K562 (cell line): ENCODE measurements around the gene FGF1. TPM values are rescaled to one million over a fixed set of nuclear protein-coding genes. Genes with fewer than 3 reads are reported as not detected.

Source experiments
- ATAC-seq: fragments of 200-7000 bp; cut with Tn5 transposase; 3 replicates; pipeline ENCODE4 v1.9.1; 2020; ENCODE audit warnings: moderate library complexity
- BruUV-seq: library from RNA; stranded (reverse); fragments of 400-500 nt; replicated peaks from 2 replicates; lab custom pipeline; 2021; lab: Mats Ljungman, UMichigan
- CTCF ChIA-PET: fragments of 300-600 bp; formaldehyde crosslinking; extraction: SDS; loops from one replicate; lab custom pipeline; 2021; ENCODE audit warnings: low intra/inter-chr PET ratio; lab: Yijun Ruan, JAX
- POLR2A ChIA-PET: fragments of 300-600, 350-650 bp; sonication (Branson Sonifier 250); formaldehyde crosslinking; extraction: SDS; loops from one replicate; lab custom pipeline; 2021; ENCODE audit warnings: antibody characterized with exemption, inconsistent platforms; lab: Yijun Ruan, JAX
- DNase-seq, 4 experiments: peaks; one replicate each; pipeline versions ENCODE4 v3.0.0 to v3.0.0-alpha.2; 2011 to 2018; ENCODE audit warnings: low spot score in 3 of 4, mixed read lengths in 3 of 4; ENCODE audit errors: extremely low read depth in 1 of 4
- FAIRE-seq: peaks from 2 replicates; lab custom pipeline; 2011; peaks lifted over from hg19 to GRCh38; lab: Jason Lieb, UNC
- H2AFZ ChIP-seq: 2 replicates; pipeline ENCODE4 v1.6.0; 2011; ENCODE audit warnings: low read depth, low read length, control low read depth, inconsistent platforms
- H3K27ac ChIP-seq: fragments of 200-600 bp; 3 replicates; pipeline ENCODE4 v1.8.0; 2011; ENCODE audit warnings: low read depth, mild to moderate bottlenecking, control low read depth, inconsistent platforms, low read length, moderate library complexity, mixed read lengths; ENCODE audit errors: extremely low read depth
- H3K27me3 ChIP-seq, 2 experiments: fragments of 300-600 bp in 1 of 2; 2 replicates in 1 of 2; 3 replicates in 1 of 2; pipeline versions ENCODE4 v1.6.0 to v1.8.0; 2011; ENCODE audit warnings: inconsistent platforms in 2 of 2, low read length in 2 of 2, mild to moderate bottlenecking in 1 of 2, mixed read lengths in 1 of 2, moderate library complexity in 1 of 2; ENCODE audit not compliant: control insufficient read depth in 2 of 2, insufficient read depth in 2 of 2
- H3K36me3 ChIP-seq: fragments of 300-600 bp; 3 replicates; pipeline ENCODE4 v1.8.0; 2011; ENCODE audit warnings: mild to moderate bottlenecking, low read length, inconsistent platforms; ENCODE audit not compliant: control insufficient read depth, insufficient read depth
- H3K4me1 ChIP-seq, 2 experiments: fragments of 200-600 bp in 1 of 2; replicated peaks in 1 of 2; 2 replicates in 1 of 2; 3 replicates in 1 of 2; pipeline versions ENCODE4 v1.5.1 to v1.8.0; 2011; ENCODE audit warnings: inconsistent platforms in 2 of 2, low read length in 2 of 2, mild to moderate bottlenecking in 1 of 2, mixed read lengths in 1 of 2, moderate library complexity in 1 of 2; ENCODE audit not compliant: control insufficient read depth in 2 of 2, insufficient read depth in 2 of 2
- H3K4me2 ChIP-seq: 2 replicates; pipeline ENCODE4 v1.6.1; 2011; ENCODE audit warnings: low read length, control low read depth, inconsistent platforms, mixed read lengths; ENCODE audit not compliant: insufficient read depth
- H3K4me3 ChIP-seq: fragments of 200-600 bp; sonication (generic), shearing (Covaris generic); 2 replicates; pipeline ENCODE4 v1.5.1; 2016; ENCODE audit warnings: control low read depth, inconsistent platforms
- H3K79me2 ChIP-seq: fragments of 200-600 bp; 3 replicates; pipeline ENCODE4 v1.8.0; 2011; ENCODE audit warnings: low read length, inconsistent platforms; ENCODE audit not compliant: control insufficient read depth, insufficient read depth
- H3K9ac ChIP-seq, 2 experiments: 2 replicates each; pipeline versions ENCODE4 v1.6.0 to v1.6.1; 2011; ENCODE audit warnings: low read depth in 2 of 2, low read length in 2 of 2, control low read depth in 1 of 2, inconsistent platforms in 1 of 2, mild to moderate bottlenecking in 1 of 2, mixed read lengths in 1 of 2; ENCODE audit not compliant: insufficient read depth in 1 of 2
- H3K9me1 ChIP-seq: one replicate; pipeline ENCODE4 v1.6.0; 2011; ENCODE audit warnings: inconsistent platforms, mild to moderate bottlenecking, low read length, moderate library complexity; ENCODE audit not compliant: control insufficient read depth, insufficient read depth
- H3K9me3 ChIP-seq: replicated peaks from 2 replicates; pipeline ENCODE4 v1.5.1; 2011; ENCODE audit warnings: low read depth, low read length, inconsistent platforms; ENCODE audit not compliant: control insufficient read depth, insufficient read depth
- H4K20me1 ChIP-seq: replicated peaks from 2 replicates; pipeline ENCODE4 v1.6.1; 2011; ENCODE audit warnings: low read length, inconsistent platforms, mixed read lengths; ENCODE audit not compliant: control insufficient read depth, insufficient read depth
- SETDB1 ChIP-seq: IDR thresholded peaks from one replicate; pipeline ENCODE4 v1.6.1; 2012; ENCODE audit warnings: low read length, control low read depth, inconsistent platforms
- ZFP1 ChIP-seq: fragments of 450-650 bp; formaldehyde crosslinking; IDR thresholded peaks from 2 replicates; pipeline ENCODE4 v1.4.0; 2020; ENCODE audit warnings: mild to moderate bottlenecking, mixed read lengths
- ZNF57 ChIP-seq: fragments of 450-650 bp; formaldehyde crosslinking; IDR thresholded peaks from 2 replicates; pipeline ENCODE4 v1.4.0; 2020; ENCODE audit warnings: mild to moderate bottlenecking, moderate library complexity
- WGBS: fragments of 100-300 bp; shearing (Covaris generic); methylation state at CpG from one replicate; pipeline ENCODE4 v1.1.6; 2016; ENCODE audit warnings: low coverage, mixed read lengths; ENCODE audit not compliant: insufficient coverage; ENCODE audit errors: missing lambda C conversion rate; 5-methylcytosine and 5-hydroxymethylcytosine counted together
- in situ Hi-C: fragments of 300-500 bp; cut with MboI; formaldehyde crosslinking; loops from 4 replicates; pipeline ENCODE4 v1.15.0; 2018; ENCODE audit warnings: inconsistent platforms, mixed read lengths
- intact Hi-C: fragments of 100-400 bp; cut with micrococcal nuclease; formaldehyde crosslinking; loops from 2 replicates; pipeline ENCODE4 v1.14.2; 2022
- polyA plus RNA-seq, 8 experiments: library from polyadenylated mRNA; depleted of rRNA in 4 of 8; stranded (reverse) in 5 of 8; unstranded in 3 of 8; fragments of >200 nt; fragmentation: Nextera tagmentation in 2 of 8; fragmentation: Illumina TruSeq in 1 of 8; extraction: Ambion mirVana in 2 of 8; extraction: Trizol in 1 of 8; gene quantifications; 2 replicates each; pipeline versions ENCODE4 v1.2.1 to v1.2.3, GENCODE V29; 2011 to 2014; ENCODE audit warnings: inconsistent platforms in 1 of 8, missing spikeins in 1 of 8
- total RNA-seq, 7 experiments: library from RNA; depleted of rRNA in 6 of 7; stranded (reverse); fragments of >200 nt in 6 of 7; fragmentation: Illumina TruSeq in 2 of 7; extraction: Trizol in 2 of 7; gene quantifications; 2 replicates each; pipeline versions ENCODE4 v1.2.1 to v1.2.3, GENCODE V29; 2011 to 2021; ENCODE audit warnings: low replicate concordance in 1 of 7
- TF ChIP-seq, protein P1 (sequence below): fragments of 450-650 bp; conservative IDR thresholded peaks from 2 replicates; pipeline ENCODE4 v1.6.1; 2016; ENCODE audit warnings: missing genetic modification characterization, low read depth, mild to moderate bottlenecking, control low read depth, missing compliant biosample characterization

FGF1 gene
- total and polyA plus RNA-seq, 9 of the 15 experiments (the other 6 are each of a cell fraction or from before 2014, with no cell fraction given): not detected

GRCh38 chr5:142697356-142698255, 11.7 kb upstream of the FGF1 start:
- DNase-seq (no peak), ATAC-seq (no peak), FAIRE-seq (no peak)
- under 1% methylated on average over 8 of the region's 8 CpGs for WGBS
- Histone ChIP-seq H3K4me2 (no peak overlapping the region), H4K20me1 (no peaks in the 10 kb centered on the region), H3K79me2 (no peaks in the 10 kb centered on the region), H3K27ac (no peak overlapping the region), H3K36me3 (no peaks in the 10 kb centered on the region), H2AFZ (no peak overlapping the region), H3K9me3 (no peaks in the 10 kb centered on the region), H3K4me3 (no peak overlapping the region), H3K9ac (no peak overlapping the region), H3K27me3 (peaks cover 0 to 9% of the 10 kb centered on the region in 2 experiments; a peak in 2 of 5 replicates), H3K9me1 (no peaks in the 10 kb centered on the region), H3K4me1 (no peaks in the 10 kb centered on the region)
- TF ChIP-seq ZFP1 (CRISPR knock-in tag): no peak
- no peak for TF ChIP-seq SETDB1
- no peak for TF ChIP-seq ZNF57 (CRISPR knock-in tag)
- TF ChIP-seq, protein P1, sequence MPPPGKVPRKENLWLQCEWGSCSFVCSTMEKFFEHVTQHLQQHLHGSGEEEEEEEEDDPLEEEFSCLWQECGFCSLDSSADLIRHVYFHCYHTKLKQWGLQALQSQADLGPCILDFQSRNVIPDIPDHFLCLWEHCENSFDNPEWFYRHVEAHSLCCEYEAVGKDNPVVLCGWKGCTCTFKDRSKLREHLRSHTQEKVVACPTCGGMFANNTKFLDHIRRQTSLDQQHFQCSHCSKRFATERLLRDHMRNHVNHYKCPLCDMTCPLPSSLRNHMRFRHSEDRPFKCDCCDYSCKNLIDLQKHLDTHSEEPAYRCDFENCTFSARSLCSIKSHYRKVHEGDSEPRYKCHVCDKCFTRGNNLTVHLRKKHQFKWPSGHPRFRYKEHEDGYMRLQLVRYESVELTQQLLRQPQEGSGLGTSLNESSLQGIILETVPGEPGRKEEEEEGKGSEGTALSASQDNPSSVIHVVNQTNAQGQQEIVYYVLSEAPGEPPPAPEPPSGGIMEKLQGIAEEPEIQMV (tag): no peak
- in situ Hi-C loops: loop anchor here (10.0 kb wide), 2 partner anchors 113 to 533 kb away; no protein-coding TSS in a partner anchor
- CTCF ChIA-PET: interaction anchor here (0.6 kb wide), 1 partner anchor 705 kb away, joined by 3 read pairs; no protein-coding TSS in a partner anchor
- BruUV-seq: no TSS peak
- POLR2A ChIA-PET: interaction anchor here (0.7 kb wide), 1 partner anchor 28 kb away, joined by 3 read pairs; no protein-coding TSS in a partner anchor
- intact Hi-C loops: loop anchor here (2.0 kb wide), 1 partner anchor 545 kb away; no protein-coding TSS in a partner anchor
